HUES64 (cell line): Measurements from ENCODE around the gene NBPF1.
"Not testable (repeated sequence)": the region's sequence is repeated elsewhere in the genome, so short reads cannot be mapped to it uniquely, and the experiment has no call there.

Source experiments
- H3K27ac ChIP-seq: 2 replicates; pipeline ENCODE4 v1.7.0; 2013; ENCODE audit warnings: low read depth, low read length, inconsistent platforms
- H3K27me3 ChIP-seq: 2 replicates; pipeline ENCODE4 v1.6.1; 2013; ENCODE audit warnings: mild to moderate bottlenecking, low read length; ENCODE audit not compliant: insufficient read depth
- H3K36me3 ChIP-seq: 2 replicates; pipeline ENCODE4 v1.6.1; 2013; ENCODE audit warnings: mild to moderate bottlenecking, low read length; ENCODE audit not compliant: insufficient read depth
- H3K4me1 ChIP-seq: 2 replicates; pipeline ENCODE4 v1.6.1; 2013; ENCODE audit warnings: mild to moderate bottlenecking, low read length, moderate library complexity; ENCODE audit not compliant: insufficient read depth
- H3K4me3 ChIP-seq: 2 replicates; pipeline ENCODE4 v1.5.1; 2013; ENCODE audit warnings: mild to moderate bottlenecking, low read length, moderate library complexity
- H3K9ac ChIP-seq: 2 replicates; pipeline ENCODE4 v1.6.1; 2013; ENCODE audit warnings: mild to moderate bottlenecking, low read depth, low read length
- H3K9me3 ChIP-seq: 2 replicates; pipeline ENCODE4 v1.6.1; 2013; ENCODE audit warnings: low read depth, low read length; ENCODE audit not compliant: insufficient read depth
- WGBS: fragments of 150-250, 120-280 bp; methylation state at CpG from one replicate; pipeline ENCODE4 v1.1.7; 2013; ENCODE audit warnings: missing lambda C conversion rate; 5-methylcytosine and 5-hydroxymethylcytosine counted together

The NBPF1 gene

GRCh38 chr1:16600855-16601786, 12.2 kb downstream of the NBPF1 start:
- 90% methylated on average over 3 of the region's 7 CpGs for WGBS
- H3K9me3 ChIP-seq, H3K36me3 ChIP-seq, H3K4me1 ChIP-seq, H3K27me3 ChIP-seq, H3K27ac ChIP-seq, H3K9ac ChIP-seq, H3K4me3 ChIP-seq: not testable (repeated sequence)

- 92% methylated on average over 2 of the region's 3 CpGs for WGBS
- H3K27ac ChIP-seq, H3K9me3 ChIP-seq, H3K4me1 ChIP-seq, H3K27me3 ChIP-seq, H3K9ac ChIP-seq, H3K36me3 ChIP-seq, H3K4me3 ChIP-seq: not testable (repeated sequence)
Measured at GRCh38 chr1:16599326-16599725, 14.0 kb downstream of the NBPF1 start.

- not testable (repeated sequence) for H3K27me3 ChIP-seq, H3K4me3 ChIP-seq, H3K36me3 ChIP-seq, H3K27ac ChIP-seq, H3K4me1 ChIP-seq, H3K9me3 ChIP-seq, H3K9ac ChIP-seq
- WGBS, result no CpG with 5 or more reads among the region's 1 CpG
Measured at GRCh38 chr1:16595216-16595615, 18.1 kb downstream of the NBPF1 start.

DNA sequence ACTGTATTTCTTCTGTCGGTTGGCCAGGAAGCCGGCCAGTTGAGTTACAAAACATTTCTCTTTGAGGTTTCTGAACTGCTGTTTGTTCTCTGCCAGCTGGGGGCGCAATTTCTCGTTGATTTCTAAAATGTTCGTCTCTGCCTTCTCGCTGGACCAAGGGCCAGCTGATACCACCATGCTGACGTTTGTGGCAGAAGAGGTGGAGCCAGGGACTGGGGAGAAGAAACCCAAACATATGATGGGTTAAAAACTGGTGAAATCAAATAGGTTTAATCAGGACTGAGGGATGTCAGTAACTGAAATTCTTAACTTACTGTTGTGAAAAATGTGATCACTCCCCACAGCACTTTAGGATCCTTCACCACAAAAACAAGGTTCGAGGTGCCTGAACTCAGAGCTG, 21.5 kb downstream of the NBPF1 start:
- H3K9me3 ChIP-seq, H3K9ac ChIP-seq, H3K4me3 ChIP-seq, H3K27ac ChIP-seq, H3K36me3 ChIP-seq, H3K4me1 ChIP-seq, H3K27me3 ChIP-seq: not testable (repeated sequence)
- WGBS, result 10% methylated on average over 5 of the region's 8 CpGs

- H3K4me3 ChIP-seq, H3K4me1 ChIP-seq, H3K9me3 ChIP-seq, H3K27me3 ChIP-seq, H3K27ac ChIP-seq, H3K36me3 ChIP-seq, H3K9ac ChIP-seq: not testable (repeated sequence)
- WGBS, result 92% methylated on average over 5 of the region's 5 CpGs
Measured at GRCh38 chr1:16588081-16588480, 25.3 kb downstream of the NBPF1 start.

DNA sequence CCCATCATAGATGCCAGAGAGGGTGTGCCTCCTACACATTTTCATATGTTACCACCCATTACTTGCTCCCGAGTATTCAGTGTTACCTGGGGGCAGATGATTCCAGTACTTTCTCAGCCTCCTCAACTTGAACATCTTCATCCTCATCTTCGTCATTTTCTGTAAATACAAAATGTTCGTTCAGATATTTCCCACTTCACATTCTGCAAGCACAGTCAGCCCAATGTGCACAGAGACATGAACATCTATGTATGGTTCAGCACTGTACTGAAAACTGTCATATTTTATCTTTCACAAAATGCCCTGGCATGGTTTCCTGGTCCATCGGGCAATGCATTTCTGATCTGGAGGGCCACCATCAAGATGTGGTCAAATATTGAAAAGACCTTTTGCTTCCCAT, 25.7 kb downstream of the NBPF1 start:
- not testable (repeated sequence) for H3K4me3 ChIP-seq, H3K4me1 ChIP-seq, H3K36me3 ChIP-seq, H3K9ac ChIP-seq, H3K27me3 ChIP-seq, H3K9me3 ChIP-seq, H3K27ac ChIP-seq
- WGBS, result 93% methylated on average over 4 of the region's 4 CpGs

- H3K4me1 ChIP-seq, H3K9me3 ChIP-seq, H3K27me3 ChIP-seq, H3K27ac ChIP-seq, H3K4me3 ChIP-seq, H3K36me3 ChIP-seq, H3K9ac ChIP-seq: not testable (repeated sequence)
- WGBS, result no CpG with 5 or more reads among the region's 1 CpG
Measured at GRCh38 chr1:16565324-16565723, 48.0 kb downstream of the NBPF1 start.

GRCh38 chr1:16561035-16561434, 52.3 kb downstream of the NBPF1 start:
- H3K36me3 ChIP-seq, result not testable (repeated sequence)
- WGBS, result no CpG with 5 or more reads among the region's 4 CpGs

GRCh38 chr1:16560498-16560897, 52.9 kb downstream of the NBPF1 start:
- not testable (repeated sequence) for H3K4me1 ChIP-seq, H3K9me3 ChIP-seq, H3K36me3 ChIP-seq, H3K27ac ChIP-seq, H3K4me3 ChIP-seq, H3K27me3 ChIP-seq, H3K9ac ChIP-seq
- WGBS, result 86% methylated on average over 3 of the region's 6 CpGs

More at GRCh38 chr1:16561035-16561434, 52.3 kb downstream of the NBPF1 start:
- H3K9ac ChIP-seq, H3K27ac ChIP-seq, H3K9me3 ChIP-seq, H3K4me3 ChIP-seq, H3K27me3 ChIP-seq, H3K4me1 ChIP-seq: not testable (repeated sequence)

DNA sequence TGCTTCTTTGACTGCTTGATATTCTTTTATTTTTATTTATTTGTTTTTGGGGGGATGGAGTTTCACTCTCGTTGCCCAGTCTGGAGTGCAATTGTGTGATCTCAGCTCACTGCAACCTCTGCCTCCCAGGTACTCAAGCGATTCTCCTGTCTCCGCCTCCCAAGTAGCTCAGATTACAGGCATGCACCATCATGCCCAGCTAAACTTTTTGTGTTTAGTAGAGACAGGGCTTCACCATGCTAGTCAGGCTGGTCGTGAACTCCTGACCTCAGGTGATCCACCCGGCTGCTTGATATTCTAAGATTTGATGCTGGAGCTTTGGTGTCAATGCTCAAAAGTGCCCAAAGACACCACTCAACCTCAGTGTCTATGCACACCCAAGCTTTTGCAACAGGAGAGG, 53.7 kb downstream of the NBPF1 start:
- H3K27ac ChIP-seq, H3K9ac ChIP-seq, H3K36me3 ChIP-seq, H3K4me3 ChIP-seq, H3K9me3 ChIP-seq, H3K4me1 ChIP-seq, H3K27me3 ChIP-seq: not testable (repeated sequence)
- no CpG with 5 or more reads among the region's 5 CpGs for WGBS

- WGBS, result 92% methylated on average over 2 of the region's 3 CpGs
- H3K27me3 ChIP-seq, H3K4me3 ChIP-seq, H3K9me3 ChIP-seq, H3K36me3 ChIP-seq, H3K4me1 ChIP-seq, H3K27ac ChIP-seq, H3K9ac ChIP-seq: not testable (repeated sequence)
Measured at GRCh38 chr1:16557034-16557433, 56.3 kb downstream of the NBPF1 start.

DNA sequence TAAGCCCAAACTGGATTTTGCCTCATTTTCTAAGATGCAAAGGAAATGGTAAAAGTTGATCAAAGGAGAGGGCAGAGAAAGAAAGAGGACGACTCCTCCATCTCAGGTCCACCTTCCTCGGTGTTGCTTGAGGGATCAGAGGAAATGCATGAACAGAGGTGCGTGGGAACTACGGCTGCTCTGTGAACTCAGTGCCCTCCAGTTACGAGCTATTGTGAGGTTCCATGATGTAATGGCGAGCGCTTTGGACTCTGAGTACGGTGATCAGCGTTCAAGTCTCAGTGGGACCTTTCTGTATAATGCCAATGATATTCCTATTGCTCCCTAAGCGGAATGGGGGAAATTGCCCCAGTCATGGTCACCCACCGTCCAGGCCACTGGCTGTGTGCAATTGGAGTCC, 60.1 kb downstream of the NBPF1 start:
- H3K4me1 ChIP-seq, H3K27me3 ChIP-seq, H3K4me3 ChIP-seq, H3K27ac ChIP-seq, H3K9me3 ChIP-seq, H3K36me3 ChIP-seq, H3K9ac ChIP-seq: not testable (repeated sequence)
- WGBS, result 99% methylated on average over 8 of the region's 11 CpGs
